Measurements from ENCODE around the gene EXD3. TPM values are rescaled to one million over a fixed set of nuclear protein-coding genes. Genes with fewer than 3 reads are reported as not detected.

The EXD3 gene
- total and polyA plus RNA-seq, 9 of the 15 experiments (the other 6 are each of a cell fraction or from before 2014, with no cell fraction given): 0.29 to 12.5 (median 3.9) TPM

- TF ChIP-seq AFF1 (IDR thresholded peaks at IDR 0.05; ENCODE audit: low read depth in 1 of 2, partially characterized antibody in 2 of 2) (no peak), MNT (conservative IDR thresholded peaks at IDR 0.05) (peak in 1 of 2 experiments; percentile 62; a peak in 2 of 4 replicates), ZNF507 (tag; conservative IDR thresholded peaks at IDR 0.05) (no peak), POLR2AphosphoS5 (IDR thresholded peaks at IDR 0.05; ENCODE audit: control insufficient read depth, insufficient read depth, low read depth, low read length) (no peak; the same call in 1 of the 2 replicates), TBL1XR1 (IDR thresholded peaks at IDR 0.05; ENCODE audit: low read length in 2 of 2) (no peak), ZBTB17 (CRISPR knock-in tag; IDR thresholded peaks at IDR 0.05) (peak; percentile 47; the same call in 1 of the 2 replicates), ZC3H11A (IDR thresholded peaks at IDR 0.05; ENCODE audit: low read depth, low read length) (no peak), GATA2 (CRISPR knock-in tag; IDR thresholded peaks at IDR 0.05) (no peak), XRCC4 (IDR thresholded peaks at IDR 0.05; ENCODE audit: extremely low read depth, insufficient read depth, insufficient read length) (no peak), ZNF146 (CRISPR knock-in tag; IDR thresholded peaks at IDR 0.05; ENCODE audit: unreplicated experiment) (no peak), MBD2 (IDR thresholded peaks at IDR 0.05; ENCODE audit: borderline replicate concordance, low read depth) (no peak), RFX1 (IDR thresholded peaks at IDR 0.05) (no peak), ZNF668 (CRISPR knock-in tag; IDR thresholded peaks at IDR 0.05) (0 out of 2 replicates have a peak, but pooled peaks have one; percentile 34), MTA1 (IDR thresholded peaks at IDR 0.05; ENCODE audit: borderline replicate concordance) (0 out of 2 replicates have a peak, but pooled peaks have one; percentile 14), NFE2 (IDR thresholded peaks at IDR 0.05; ENCODE audit: low read depth) (no peak), POLR2G (IDR thresholded peaks at IDR 0.05; ENCODE audit: low read depth, low read length) (peak; percentile 64), ZNF121 (CRISPR knock-in tag; conservative IDR thresholded peaks at IDR 0.05) (no peak), ZBTB8A (IDR thresholded peaks at IDR 0.05; ENCODE audit: partially characterized antibody) (no peak), ZNF197 (CRISPR knock-in tag; IDR thresholded peaks at IDR 0.05; ENCODE audit: low read depth) (no peak), EHMT2 (IDR thresholded peaks at IDR 0.05) (no peak), MYBL2 (IDR thresholded peaks at IDR 0.05; ENCODE audit: low read depth) (no peak), MYBL2 (CRISPR knock-in tag; IDR thresholded peaks at IDR 0.05; ENCODE audit: borderline replicate concordance) (no peak)
Measured at GRCh38 chr9:137302449-137303150, 120.4 kb downstream of the EXD3 start (continued).
